HK-2 (cell line): ENCODE results near the gene SIGLEC12.
"Not testable (repeated sequence)": the region's sequence is repeated elsewhere in the genome, so short reads cannot be mapped to it uniquely, and the experiment has no call there.

ENCODE experiments used
- DNase-seq: peaks from one replicate; pipeline ENCODE4 v3.0.0-alpha.2; 2018; ENCODE audit not compliant: unreplicated experiment

The SIGLEC12 gene

DNA sequence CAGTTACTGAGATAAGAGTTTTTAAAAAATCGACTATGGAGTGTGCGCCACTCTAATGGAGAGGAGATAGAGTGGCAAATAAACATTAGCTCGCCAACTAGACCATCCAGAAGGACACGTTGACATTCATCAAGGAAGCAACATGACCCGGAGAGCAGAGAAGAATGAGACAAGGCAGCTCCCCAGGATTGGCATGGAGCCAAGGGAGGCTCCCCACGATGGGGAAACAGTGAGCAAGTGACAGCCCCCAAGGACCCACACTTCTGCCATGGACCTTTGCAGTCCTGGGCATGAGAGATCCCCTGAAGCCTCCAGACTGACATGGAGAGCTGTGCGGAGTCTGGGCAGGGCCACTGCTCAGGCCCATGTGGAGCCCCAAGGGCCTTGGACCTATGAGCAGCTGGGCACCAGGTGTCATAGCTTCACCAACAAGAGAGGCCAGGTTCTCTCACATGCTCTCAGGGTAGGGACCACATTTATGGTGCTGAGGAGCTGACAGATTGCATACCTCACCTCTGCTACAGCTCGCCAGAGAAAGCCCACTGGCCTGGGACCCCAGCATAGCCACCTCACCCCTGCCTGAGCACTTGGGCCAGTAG is 23.2 kb upstream of the SIGLEC12 start:
- no peak for DNase-seq

DNA sequence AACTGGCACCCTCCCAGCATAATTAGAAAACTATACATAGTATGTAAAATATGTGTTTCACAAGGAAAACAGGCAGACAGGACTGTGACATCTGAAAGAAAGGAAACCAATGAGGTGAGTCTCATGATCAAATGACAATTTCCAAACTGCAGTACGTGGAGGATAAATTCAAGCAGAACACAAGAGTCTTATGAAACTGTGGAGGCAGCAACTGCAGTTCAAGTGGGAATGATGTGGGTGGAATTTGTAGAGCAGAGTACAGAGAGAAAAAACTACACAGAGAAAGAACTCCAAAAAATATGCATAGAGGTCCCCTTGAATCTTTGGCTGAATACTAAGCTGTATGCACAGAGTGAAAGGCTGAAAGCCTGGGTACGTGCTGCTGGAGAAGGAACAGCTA is 20.2 kb upstream of the SIGLEC12 start:
- DNase-seq: no peak

DNA sequence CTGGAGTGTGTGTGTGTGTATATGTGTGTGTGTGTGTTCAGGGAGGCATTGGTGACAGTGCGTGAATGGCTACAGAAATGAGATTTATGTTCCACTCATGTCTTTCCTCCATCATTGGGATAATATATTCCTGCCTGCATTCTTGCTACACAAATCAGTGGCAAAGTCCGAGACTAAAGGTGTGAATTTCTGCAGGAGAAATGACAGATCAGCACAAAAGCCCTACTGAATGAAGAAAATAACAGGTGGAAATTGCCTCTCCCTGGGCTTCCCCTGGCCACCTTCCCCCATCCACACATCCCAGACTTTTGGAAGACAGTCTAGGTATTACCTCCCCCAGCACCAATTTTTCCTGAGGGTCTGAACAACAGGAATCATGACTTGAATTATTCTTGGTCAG is 19.8 kb upstream of the SIGLEC12 start:
- DNase-seq: no peak

DNA sequence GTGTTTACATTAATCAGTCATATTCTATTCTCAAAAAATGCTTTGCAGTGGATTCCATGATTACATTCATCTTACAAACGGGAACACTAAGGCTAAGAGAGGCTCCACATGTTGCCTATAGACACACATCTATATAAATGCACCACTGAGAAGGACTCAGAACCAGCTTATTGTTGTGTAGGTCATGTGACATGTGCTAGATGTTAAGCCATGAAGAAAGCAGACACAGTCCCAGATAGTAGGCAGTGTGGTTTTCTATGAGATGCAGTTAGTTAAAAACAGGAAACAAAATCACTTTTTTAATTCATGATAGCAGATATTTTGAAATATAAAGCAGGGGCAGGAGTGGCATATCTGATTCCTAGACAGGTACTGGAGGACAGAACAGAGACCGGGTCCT is 19.1 kb upstream of the SIGLEC12 start:
- no peak for DNase-seq

DNA sequence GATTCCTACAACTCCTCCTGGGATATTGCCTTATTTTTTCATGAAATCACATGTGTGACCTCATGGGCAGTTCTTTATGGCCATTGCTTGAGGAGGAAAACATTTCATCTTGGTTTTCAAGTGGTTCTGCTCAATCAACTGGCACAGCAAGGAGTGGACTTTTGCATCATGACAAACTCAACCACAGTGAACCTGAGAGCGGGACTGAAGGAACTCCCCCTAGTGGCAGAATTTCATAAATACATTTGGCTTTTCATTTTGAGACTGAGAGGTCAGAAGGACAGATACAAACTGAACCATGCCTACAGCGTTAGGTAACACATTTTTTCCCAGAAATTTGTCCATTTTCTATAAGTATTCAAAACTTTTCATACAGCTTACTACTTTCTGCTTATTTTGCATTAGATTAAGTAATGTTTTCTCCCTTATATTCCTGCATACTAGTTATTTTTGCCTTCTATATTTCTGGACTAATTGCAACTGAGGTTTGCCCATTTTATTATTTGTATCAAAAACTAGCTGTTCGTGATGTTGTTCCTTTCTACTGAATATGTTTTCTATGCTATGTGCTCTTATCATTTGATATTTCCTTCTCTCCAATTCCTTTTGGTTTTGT is 13.4 kb upstream of the SIGLEC12 start:
- peak; percentile 7 for DNase-seq

DNA sequence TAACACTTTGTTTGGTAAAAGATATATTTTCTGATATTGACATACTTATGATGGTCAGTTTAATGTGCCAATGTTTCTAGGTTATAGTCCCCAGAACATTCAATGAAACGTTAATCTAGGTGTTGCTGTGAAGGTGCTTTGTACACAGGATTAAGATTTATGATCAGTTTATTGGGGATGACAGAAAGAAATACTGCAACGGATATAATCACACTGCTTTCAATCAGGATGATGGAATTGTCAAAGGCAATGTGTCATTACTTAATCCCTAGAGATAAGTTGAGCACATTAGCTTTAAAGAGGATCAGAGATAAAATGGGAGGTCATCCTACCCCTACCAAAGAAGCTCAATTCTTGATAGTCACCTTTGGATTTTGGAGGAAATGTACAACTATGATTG is 12.4 kb upstream of the SIGLEC12 start:
- no peak for DNase-seq

DNA sequence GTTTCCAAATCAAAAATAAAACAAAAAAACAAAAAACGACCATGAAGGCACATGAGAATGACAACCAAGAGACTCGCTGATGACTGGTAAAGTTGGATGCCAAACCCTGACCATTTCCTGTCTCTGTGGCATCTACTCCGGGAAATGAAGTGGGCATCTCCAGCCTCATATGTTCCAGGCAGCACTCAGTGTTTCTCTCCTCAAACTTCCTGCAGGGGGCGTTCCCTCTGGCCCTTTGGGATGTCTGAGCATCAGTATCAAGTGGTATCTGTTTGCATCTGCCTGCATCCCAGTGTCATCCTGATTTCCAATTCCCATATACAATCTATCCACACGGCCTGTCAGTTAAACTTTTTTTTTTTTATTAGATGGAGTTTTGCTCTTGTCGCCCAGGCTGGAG is 9.8 kb upstream of the SIGLEC12 start:
- DNase-seq: peak; percentile 5

DNA sequence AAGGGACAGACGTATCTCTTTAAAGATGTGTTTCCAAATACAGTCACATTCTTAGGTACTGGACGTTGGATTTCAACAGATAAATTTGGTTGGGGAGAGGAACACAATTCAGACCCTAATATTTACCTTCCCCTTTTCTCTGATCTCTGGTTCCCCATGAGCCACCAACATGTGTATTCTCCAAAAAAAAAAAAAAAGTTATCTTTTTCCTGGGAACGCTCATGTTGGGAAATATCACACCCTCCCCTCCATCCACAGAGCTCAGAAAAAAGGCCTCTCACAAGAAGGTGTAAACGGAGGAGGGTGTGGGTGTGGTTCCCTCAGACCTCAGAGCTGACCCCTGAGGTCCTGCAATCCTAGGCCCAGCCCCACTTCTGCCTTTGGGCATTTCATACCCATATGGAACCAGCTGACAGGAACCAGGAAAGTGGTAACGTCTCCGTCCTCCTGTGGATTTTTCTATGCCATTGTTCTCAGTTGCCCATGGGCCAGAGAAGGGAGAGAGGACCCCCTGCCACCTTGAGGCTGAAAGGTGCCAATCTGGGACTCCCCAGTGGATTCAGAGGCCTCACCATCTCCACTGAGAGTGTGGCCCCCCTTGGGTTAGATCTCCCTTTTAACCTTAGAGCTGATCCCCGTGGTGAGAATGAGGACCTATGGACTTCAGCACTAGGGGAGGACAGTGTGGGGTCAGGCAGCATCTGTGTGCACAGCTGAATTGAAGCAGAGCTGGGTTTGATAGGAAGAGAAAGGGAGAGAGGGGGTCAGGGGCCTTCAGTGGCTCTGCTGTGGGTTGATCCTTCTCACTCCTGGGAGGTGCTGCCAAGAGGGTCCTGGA is 8.4 kb upstream of the SIGLEC12 start:
- DNase-seq: no peak

DNA sequence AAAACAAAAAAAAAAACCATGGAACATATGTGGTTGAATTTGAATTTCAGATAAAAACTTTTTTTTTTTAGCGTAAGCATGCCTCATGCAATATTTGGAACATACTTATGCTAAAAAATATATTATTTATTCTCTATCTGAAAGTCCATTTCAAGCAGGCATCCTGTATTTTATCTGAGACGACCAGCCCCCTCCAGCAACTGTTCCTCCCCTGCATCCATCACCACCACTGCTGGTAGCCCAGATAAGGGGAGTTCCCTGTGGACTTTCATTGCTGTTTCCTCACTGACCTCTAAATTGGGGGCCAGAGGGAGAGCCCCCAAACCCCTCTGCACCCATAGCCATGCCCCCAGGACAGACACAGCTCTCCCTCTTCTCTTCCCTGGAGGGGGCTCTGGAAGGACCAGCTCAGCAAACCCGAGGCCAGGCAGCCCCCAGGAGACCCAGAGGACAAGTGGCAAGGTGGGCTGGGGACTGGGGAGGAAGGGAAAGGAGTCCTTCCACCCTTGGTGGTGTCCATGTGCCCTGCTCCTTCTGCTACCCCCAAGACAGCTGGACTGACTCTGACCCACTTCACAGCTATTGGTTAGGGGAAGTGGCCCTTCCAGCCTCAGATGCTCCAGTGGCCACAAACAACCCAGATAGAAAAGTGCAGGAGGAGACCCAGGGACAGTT is 6.6 kb upstream of the SIGLEC12 start:
- no peak for DNase-seq

DNA sequence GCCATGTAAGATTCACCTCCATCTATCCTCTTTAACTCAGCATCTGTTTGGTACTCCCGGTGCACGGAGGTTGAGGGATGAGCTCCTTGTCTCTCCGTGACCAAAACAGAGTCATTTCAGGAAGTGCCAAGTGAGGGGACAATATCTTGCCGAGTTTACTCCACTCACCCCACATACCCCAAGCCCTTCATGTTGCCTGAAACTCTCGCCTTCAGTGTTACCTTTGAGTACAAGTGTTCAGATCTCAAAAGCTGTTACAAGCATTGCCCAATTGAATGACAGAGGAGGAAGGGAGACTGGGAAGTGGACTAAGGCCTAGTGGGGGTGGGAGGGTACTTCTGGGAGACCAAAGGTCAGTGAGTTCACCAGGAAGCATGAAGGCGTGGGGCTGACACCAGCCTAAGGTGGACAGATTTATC is 6.0 kb upstream of the SIGLEC12 start:
- DNase-seq: no peak

DNA sequence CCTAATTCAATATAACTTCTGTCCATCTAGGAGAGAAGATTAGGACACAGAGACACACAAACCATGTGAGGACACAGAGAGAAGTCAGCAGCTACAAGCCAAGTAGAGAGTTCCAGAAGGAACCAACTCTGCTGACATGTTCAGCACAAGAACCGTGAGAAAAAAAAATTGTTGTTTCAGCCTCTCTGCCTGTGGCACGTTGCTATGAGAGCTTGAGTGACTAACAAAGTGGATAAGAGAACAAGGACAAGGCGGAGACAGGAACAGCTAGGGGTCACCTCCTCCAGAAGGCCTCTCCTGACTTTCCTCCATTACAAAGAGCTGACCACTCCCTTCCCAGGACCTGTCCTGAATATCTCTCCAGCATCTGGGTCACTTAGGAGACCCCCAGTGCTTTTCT is 5.6 kb upstream of the SIGLEC12 start:
- no peak for DNase-seq

DNA sequence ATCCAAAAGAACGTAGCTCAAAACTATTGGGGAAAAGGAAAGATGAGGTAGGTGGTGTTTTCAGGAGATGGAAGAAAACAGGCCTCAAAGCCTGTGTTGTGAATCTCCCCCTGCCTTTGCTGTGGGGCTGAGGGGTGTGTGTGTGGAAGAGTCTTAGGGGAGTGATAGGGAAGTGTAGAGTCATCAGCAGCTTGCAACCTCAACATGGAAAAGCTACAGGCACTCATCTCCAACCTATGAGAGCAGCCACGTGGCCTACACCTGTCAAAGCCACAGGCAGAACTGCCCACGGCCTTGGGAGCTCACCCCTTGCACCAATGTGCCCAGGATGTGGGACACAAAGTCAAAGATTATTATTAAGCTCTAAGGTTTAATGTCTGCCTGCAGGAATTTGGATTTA is 4.3 kb upstream of the SIGLEC12 start:
- DNase-seq: no peak

DNA sequence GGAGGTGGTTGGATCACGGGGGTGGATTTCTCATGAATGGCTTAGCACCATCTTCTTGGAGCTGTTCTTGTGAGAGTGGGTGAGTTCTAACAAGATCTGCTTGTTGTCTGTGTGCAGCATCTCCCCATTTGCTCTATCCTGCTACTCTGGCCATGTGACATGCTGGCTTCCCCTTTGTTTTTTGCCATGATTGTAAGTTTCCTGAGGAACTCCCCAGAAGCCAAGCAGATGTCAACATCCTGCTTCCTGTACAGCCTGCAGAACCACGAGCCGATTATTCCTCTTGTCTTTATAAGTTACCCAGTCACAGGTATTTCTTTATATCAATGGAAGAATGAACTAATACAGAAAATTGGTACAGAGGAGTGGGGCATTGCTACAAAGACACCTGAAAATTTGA is 2.3 kb upstream of the SIGLEC12 start:
- no peak for DNase-seq

DNA sequence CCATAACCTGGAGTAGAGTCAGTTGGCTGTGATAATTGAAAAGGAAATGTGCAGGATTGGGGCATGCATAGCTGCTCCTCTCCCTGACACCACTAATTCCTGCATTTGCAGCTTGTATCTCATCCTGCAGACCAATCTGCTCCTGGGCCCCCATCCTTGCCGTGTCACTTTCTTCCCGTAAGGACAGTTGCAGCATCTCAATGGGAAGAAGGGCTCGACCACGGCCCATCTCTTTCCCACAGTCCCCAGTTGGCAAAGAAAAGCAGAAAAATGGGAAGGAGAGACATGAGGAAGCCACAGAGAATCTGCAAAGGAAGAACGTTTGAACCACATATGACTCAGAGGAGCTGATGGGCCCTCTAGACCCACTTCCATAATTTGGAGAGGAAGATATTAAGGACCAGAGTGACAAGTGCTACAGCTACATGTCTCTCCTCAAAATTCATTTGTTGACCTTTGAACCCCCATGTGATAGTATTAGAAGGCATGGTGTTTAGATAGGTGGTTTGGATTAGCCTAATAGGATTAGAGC is 1.8 kb upstream of the SIGLEC12 start:
- no peak for DNase-seq

DNA sequence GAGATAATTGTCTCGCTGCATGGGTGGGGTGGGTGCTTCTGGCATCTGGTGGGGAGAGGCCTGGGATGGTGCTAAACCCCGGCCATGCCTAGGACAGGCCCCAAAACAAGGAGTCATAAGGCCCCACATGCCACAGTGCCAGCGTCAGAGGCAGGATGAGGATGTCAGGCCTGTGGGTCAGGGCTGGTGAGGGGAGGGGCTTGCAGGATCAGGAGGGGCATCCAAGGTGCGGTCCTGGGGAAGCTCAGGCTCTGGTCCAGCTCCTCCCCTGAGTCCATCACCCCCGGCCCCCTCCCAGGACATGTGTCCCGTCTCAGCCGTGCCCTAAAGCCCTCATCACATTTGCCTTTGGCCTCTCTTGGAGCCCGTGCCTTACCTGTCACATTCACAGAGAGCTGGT is 669 bp downstream of the SIGLEC12 start:
- not testable (repeated sequence) for DNase-seq

DNA sequence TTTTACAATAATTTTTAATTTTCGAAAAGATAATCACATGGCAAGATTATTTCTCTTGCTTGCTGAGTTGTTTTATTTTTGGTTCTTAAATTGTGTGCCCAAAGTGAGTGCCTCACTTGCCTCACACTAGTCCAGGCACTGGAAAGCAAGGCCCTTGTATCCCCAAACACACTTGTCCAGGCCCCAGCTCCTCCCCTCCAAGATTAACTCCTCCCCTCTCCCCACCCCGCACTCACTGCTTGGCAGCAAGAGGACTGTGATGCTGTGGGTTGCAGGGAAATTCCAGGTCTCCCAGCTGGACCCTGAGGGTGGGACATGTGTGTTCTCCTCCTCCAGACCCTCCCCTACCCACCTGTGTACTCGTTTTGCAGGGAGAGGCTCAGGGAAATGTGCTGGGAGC is 3.9 kb downstream of the SIGLEC12 start:
- DNase-seq: no peak

DNA sequence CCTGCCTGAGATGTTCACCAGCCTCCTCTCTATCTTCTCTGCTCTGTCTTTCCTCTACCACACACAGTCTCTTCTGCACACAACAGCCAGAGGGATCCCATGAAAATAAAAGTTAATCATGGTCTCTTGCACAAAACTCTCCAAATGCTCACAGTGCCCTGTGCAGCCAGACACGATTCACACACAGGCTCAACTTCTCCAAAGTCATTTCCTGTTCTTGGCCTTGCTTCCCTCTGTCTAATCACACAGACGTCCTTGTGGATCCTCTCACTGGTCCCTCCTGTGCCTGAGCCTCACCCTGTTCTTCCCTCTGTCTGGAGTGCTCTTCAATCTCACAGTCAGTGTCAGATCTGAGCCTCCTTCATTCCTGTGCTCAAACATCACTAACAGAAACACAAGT is 7.8 kb downstream of the SIGLEC12 start:
- DNase-seq: no peak

DNA sequence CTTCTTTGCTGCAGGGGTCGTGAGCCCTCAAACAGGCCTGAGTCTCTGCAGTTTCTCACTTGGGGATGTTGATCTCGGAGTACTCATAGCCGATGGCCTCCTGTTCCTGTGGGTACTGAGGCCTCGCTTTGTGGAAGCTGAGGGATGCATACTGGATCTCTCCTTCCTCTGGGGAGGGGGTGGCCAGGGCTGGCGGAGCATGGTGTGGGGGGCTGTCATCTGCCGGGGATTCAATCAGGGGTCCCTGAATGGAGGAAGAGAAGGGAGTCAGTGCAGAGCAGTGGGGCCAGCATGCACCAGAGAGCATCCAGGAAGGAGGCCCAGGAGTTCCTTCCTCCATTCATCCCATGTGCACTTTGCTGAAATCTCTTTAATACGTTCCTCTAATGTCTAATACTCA is 10.0 kb downstream of the SIGLEC12 start:
- no peak for DNase-seq

DNA sequence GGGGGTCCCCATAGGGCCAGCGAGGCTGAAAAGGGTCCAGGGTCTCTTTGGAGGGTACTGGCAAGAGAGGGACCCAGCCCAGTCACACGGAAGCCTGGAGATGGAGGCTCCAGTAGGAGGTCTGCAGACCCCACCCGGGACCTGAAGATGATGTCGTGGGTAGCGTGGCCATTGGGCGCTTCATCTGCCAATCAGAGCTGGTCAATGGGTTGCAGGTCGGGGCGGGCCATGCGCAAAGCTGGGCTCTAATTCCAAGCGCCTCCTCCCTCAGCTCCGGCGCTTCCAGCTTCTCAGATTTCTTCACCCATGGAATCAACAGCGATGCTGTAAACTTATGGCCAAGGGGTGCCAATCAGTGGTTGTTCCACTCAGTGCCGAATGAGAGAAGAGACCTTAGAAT is 10.9 kb downstream of the SIGLEC12 start:
- DNase-seq: no peak

DNA sequence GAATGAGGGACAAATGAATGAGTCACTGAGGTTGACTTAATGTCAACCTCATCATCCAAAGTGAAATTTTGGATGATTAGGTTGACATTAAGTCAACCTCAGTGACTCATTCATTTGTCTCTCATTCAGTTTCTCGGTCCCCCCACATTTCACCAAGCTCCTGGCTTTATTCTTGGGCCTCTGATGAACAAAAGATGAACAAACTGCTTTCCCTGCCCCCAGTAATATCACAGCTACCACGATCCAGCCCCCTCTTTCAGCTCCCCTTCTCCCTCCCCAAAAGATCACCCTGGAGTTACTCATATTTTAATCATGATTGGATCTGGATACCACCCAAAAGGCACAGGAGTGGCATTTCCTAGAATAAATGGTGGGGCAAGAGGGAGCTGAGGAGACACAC is 12.5 kb downstream of the SIGLEC12 start:
- DNase-seq: no peak

DNA sequence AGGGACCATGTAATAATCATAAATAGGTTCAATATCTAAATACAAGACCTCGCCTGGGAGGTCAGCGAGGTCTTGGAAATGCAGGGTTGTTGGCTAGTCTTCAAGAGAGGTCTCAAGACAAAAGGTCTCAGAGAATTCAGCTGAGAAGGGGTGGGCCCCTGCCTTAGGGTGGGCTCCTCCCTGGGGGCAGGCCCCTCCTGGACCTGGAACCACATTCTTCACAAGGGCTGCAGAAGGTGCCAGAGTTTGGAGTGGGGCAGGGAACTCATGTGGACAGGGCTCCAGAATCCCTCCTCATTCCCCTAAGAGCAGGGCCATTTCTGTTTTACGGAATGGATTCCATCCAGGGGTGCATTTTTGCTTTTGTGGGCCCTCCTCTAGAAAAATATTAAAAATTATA is 13.1 kb downstream of the SIGLEC12 start:
- DNase-seq: no peak

DNA sequence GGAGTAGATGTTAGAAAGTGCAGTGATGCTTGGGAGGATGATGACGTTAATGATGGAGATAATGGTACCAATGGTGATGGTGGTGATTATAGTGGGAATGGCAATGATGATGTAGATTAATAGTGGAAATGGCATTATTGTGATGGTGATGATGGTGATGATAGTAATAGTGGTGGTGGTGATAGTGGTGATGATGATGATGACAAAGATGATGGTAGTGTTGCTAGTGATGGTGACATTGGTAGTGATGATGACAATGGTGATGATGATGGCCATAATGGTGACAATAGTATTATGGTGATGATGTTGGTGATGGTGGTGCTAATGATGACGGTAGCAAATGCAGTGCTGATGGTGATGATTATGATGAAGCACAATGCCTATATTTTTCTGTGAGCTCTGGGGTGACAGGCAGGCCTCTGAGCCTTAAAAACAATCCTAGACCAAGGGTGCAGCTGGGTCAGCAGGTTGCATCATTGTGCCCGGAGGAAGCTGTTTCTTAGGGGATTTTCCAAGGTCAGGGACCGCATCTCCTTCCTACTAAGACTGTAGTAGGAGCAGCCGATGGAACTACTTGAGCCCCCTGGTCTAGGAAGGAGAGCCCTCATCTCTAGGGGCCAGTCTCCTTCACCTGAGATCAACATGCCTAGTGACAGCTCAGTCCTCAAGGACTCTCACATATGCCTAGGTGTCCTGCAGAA is 15.5 kb downstream of the SIGLEC12 start:
- DNase-seq: no peak
